ENCODE results near the gene FAM131B.

Gene FAM131B

DNA sequence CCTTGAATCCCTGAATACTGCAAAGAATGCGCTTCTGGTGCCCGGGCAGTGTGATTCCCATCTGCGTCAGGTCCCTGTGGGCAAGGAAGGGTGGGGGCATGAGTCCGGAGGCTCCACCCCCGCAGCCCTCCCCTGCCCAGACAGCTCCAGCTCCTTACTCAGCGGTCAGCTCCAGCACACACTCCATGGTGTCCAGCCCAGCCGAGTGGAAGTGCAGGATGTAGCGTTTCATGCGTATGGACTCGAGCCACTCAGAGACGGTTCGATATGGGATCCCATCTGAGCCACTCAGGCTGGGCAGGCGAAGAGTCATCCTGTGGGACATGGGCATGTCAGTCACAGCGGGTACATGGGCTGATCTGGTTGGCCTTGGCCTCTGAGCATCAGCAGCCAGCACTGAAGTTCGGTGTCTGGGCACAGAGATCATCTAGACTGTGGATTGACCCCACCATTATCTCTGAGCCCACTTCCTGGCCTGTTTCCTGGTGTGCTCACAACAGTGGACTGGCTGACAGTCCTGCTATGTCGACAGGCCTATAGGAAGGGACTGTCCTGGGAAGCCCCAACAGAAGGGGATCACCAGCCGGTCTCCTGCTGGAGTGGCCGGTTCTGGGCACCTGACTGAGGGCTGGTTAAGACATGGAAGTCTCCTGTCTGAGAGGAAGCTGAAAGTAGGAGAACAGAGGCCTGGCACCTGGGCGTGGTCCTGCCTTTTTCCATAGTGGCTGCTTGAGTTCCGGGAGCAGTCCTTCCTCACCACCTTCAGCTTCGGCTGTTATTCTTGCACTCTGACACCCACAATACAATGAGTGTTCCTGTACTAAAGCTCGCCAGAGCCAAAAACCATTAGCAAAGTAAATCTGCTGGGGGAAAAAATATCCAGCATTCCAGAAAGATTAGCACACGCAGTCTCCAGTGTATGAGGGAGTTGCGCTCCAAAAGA, 29.2 kb upstream of the FAM131B start:
- no peaks in the 10 kb centered on the region for H3K27me3 ChIP-seq (ENCODE audit: low read depth, low read length)
- no peak overlapping the region for H2AFZ ChIP-seq (ENCODE audit: low read depth, low read length)
- no peaks in the 10 kb centered on the region for H3K4me1 ChIP-seq (ENCODE audit: low read length)
- H3K36me3 ChIP-seq (replicated peaks; ENCODE audit: low read depth, low read length), result peaks cover 20% of the 10 kb centered on the region
- no peak overlapping the region for H3K9ac ChIP-seq (ENCODE audit: low read length)
- no peaks in the 10 kb centered on the region for H3K79me2 ChIP-seq (ENCODE audit: low read length)
- H3K4me3 ChIP-seq (ENCODE audit: low read length), result no peak overlapping the region
- H3K4me2 ChIP-seq (ENCODE audit: low read length), result no peak overlapping the region
- no peaks in the 10 kb centered on the region for H3K9me3 ChIP-seq (ENCODE audit: insufficient read depth, low read length)
- H4K20me1 ChIP-seq (ENCODE audit: insufficient read depth, low read length), result 0 out of 2 replicates have a peak, but pooled peaks cover 14% of the 10 kb centered on the region
- no peak overlapping the region for H3K27ac ChIP-seq (ENCODE audit: low read length)
- TF ChIP-seq, protein P1, sequence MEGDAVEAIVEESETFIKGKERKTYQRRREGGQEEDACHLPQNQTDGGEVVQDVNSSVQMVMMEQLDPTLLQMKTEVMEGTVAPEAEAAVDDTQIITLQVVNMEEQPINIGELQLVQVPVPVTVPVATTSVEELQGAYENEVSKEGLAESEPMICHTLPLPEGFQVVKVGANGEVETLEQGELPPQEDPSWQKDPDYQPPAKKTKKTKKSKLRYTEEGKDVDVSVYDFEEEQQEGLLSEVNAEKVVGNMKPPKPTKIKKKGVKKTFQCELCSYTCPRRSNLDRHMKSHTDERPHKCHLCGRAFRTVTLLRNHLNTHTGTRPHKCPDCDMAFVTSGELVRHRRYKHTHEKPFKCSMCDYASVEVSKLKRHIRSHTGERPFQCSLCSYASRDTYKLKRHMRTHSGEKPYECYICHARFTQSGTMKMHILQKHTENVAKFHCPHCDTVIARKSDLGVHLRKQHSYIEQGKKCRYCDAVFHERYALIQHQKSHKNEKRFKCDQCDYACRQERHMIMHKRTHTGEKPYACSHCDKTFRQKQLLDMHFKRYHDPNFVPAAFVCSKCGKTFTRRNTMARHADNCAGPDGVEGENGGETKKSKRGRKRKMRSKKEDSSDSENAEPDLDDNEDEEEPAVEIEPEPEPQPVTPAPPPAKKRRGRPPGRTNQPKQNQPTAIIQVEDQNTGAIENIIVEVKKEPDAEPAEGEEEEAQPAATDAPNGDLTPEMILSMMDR (IDR thresholded peaks at IDR 0.05; ENCODE audit: low read depth, low read length), result no peak
- TF ChIP-seq EZH2phosphoT487 (IDR thresholded peaks at IDR 0.05; ENCODE audit: low read depth), result no peak

DNA sequence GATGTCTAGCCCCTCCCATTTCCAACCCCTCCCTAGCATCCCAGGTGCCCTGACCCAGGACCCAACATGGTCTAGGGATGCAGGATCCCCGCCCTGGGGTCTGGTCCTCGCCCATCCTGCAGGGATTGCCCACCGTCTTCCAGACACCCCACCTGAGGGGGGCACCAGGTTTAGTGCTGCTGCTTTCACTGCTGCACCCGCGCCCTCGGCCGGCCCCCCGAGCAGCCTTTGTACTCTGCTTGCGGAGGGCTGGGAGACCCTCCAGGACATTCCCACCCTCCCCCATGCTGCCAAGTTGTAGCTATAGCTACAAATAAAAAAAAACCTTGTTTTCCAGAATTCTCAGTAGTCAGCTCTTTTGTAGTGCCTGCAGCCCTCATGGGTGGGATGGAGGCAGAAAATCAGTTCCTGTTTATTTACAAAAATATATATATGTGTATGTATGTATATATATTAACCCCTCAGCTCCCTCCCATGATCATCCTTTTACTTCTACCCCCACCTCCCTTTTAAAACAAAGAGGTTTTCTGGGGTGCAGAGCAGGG, 28.3 kb upstream of the FAM131B start:
- H3K4me3 ChIP-seq (ENCODE audit: low read length), result no peak overlapping the region
- H3K79me2 ChIP-seq (ENCODE audit: low read length), result no peaks in the 10 kb centered on the region
- no peak overlapping the region for H2AFZ ChIP-seq (ENCODE audit: low read depth, low read length)
- H3K27me3 ChIP-seq (ENCODE audit: low read depth, low read length), result no peaks in the 10 kb centered on the region
- TF ChIP-seq EZH2phosphoT487 (IDR thresholded peaks at IDR 0.05; ENCODE audit: low read depth), result no peak
- TF ChIP-seq, protein P1 (IDR thresholded peaks at IDR 0.05; ENCODE audit: low read depth, low read length), result no peak
- H3K9ac ChIP-seq (ENCODE audit: low read length), result no peak overlapping the region
- no peak overlapping the region for H3K4me2 ChIP-seq (ENCODE audit: low read length)
- no peaks in the 10 kb centered on the region for H3K9me3 ChIP-seq (ENCODE audit: insufficient read depth, low read length)
- H3K36me3 ChIP-seq (replicated peaks; ENCODE audit: low read depth, low read length), result peaks cover 20% of the 10 kb centered on the region
- H4K20me1 ChIP-seq (ENCODE audit: insufficient read depth, low read length), result peaks cover 20% of the 10 kb centered on the region
- H3K4me1 ChIP-seq (ENCODE audit: low read length), result no peaks in the 10 kb centered on the region
- H3K27ac ChIP-seq (ENCODE audit: low read length), result no peak overlapping the region

- H3K36me3 ChIP-seq (replicated peaks; ENCODE audit: low read depth, low read length), result peaks cover 20% of the 10 kb centered on the region
- no peak for TF ChIP-seq EZH2phosphoT487 (IDR thresholded peaks at IDR 0.05; ENCODE audit: low read depth)
- TF ChIP-seq, protein P1 (IDR thresholded peaks at IDR 0.05; ENCODE audit: low read depth, low read length), result no peak
- no peaks in the 10 kb centered on the region for H3K9me3 ChIP-seq (ENCODE audit: insufficient read depth, low read length)
- H3K4me3 ChIP-seq (ENCODE audit: low read length), result no peak overlapping the region
- H3K79me2 ChIP-seq (ENCODE audit: low read length), result peaks cover 2% of the 10 kb centered on the region; the same call in 1 of the 2 replicates
- no peaks in the 10 kb centered on the region for H3K27me3 ChIP-seq (ENCODE audit: low read depth, low read length)
- H2AFZ ChIP-seq (ENCODE audit: low read depth, low read length), result no peak overlapping the region
- H3K27ac ChIP-seq (ENCODE audit: low read length), result no peak overlapping the region
- peaks cover 21% of the 10 kb centered on the region for H4K20me1 ChIP-seq (ENCODE audit: insufficient read depth, low read length)
- no peak overlapping the region for H3K9ac ChIP-seq (ENCODE audit: low read length)
- H3K4me1 ChIP-seq (ENCODE audit: low read length), result no peaks in the 10 kb centered on the region
- H3K4me2 ChIP-seq (ENCODE audit: low read length), result no peak overlapping the region
Measured at GRCh38 chr7:143390104-143390772, 27.7 kb upstream of the FAM131B start.
